Kidney capillary endothelial cell (primary cell): Measurements from ENCODE around the gene DNAJB7.
"Not testable (repeated sequence)": the region's sequence is repeated elsewhere in the genome, so short reads cannot be mapped to it uniquely, and the experiment has no call there.

Experiments
- DNase-seq: peaks from one replicate; pipeline ENCODE4 v3.0.0-alpha.2; 2018; ENCODE audit warnings: low spot score

The DNAJB7 gene

DNA sequence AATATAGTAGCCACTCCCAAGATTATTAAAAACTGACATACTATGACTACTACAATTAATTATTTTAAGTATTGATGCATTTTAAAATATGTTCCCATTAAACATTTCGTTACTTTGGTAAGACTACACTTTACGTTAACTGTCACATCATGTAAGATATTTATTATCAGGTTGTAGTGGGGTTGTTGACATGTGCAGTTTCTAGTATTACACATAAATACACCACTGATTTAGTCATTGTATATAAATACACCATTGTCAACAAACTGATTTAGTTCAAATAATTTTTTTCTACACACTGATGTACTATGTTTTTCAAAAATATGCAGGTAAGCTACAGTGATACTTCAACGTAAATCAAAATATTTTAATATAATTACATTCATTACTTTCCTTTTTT is 17.0 kb downstream of the DNAJB7 start:
- no peak for DNase-seq

DNA sequence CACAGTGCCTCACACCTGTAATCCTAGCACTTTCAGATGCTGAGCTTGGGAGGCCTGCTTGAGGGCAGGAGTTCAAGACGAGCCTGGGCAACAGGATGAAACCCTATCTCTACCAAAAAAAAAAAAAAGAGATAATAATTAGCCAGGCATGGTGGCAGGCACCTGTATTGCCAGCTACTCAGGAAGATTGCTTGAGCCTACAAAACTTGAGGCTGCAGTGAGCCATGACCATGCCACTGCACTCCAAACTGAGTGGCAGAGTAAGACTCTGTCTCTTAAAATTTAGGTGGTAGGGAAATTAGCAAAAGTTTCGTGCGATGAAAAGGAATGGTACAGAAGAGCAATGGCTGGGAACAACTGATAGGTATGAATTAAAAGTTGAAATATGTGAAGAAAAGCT is 23.4 kb downstream of the DNAJB7 start:
- no peak for DNase-seq

DNA sequence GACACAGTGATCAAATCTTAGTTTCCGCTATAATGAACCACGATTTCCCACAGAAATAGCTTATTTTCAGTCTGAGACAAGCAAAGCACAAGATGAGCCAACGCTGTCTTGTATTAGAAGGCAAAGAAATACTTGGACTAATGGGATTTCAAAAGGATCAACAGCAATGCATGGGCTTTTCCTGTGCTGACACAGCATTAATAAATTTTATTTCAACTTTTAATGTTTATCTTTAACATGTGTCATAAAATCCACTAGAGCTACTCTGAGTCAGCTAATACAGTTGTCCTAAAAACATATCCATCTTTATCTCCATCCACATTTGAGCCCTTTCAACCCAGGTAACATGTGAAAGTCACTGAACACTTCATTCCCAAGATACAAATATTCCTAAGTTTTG is 27.3 kb downstream of the DNAJB7 start:
- DNase-seq = no peak

DNA sequence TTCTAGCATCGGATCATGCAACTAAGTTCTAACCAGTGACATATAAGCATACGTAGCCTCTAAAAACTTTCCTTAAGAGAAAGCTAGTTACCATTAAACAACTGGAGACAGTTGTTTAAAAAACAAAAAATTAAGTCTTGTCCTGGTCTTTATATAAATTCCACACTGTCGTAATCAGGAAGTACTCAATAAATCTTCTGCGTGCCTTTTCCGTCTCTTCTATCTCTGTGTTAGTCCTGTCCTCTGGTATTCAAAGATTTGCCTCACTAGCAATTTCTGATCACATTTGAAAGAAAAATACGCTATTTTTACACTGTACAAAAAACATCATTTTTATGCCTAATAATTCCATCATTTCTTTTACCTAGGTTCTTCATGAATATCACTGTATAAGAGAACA is 32.8 kb downstream of the DNAJB7 start:
- no peak for DNase-seq

DNA sequence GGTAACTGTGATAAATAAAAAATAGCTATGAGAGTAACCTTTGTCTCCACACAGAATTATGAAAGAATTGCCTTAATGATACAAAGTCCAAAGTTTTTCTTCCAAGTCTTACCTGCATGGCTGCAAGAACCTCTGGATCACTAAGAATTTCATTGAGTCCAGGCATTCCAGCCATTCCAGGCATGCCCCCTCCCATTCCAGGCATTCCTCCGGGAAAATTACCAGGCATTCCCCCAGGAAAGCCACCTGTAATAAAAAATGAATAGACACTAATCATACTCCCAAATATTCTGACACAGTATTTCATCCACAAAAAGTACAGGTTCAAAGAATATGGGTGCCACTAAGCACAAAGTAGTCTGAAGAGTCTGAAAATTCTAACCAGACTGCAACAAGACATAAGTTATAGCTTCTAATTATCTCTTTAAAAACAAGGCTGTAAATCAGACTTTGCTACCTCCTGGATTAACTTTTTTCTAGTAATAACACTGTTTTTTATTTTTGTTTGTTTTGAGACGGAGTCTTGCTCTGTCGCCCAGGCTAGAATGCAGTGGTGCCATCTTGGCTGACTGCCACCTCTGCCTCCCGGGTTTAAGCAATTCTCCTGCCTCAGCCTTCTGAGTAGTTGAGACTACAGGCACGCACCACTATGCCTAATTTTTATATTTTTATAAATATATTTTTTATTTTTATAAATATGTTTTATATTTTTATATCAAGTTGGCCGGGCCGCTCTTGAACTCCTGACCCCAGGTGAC is 34.8 kb downstream of the DNAJB7 start:
- no peak for DNase-seq

DNA sequence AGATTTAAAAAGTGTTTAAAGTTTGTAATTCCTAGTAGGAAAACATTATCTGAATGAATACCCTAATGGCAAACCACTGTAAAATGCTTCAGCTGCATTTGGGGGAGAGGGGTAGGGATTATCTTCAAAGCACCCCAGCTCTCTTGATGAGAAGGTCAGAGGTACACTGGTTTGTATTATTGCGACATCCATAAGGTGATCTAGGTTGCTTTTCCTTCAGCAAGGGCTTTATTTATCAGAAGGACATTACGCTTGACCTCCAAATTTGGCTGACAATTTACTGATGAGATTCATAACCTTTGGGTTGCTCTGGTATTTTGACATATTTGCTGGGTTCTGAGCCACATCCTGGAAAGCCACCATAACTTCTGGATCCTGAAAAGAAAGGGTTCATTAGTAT is 35.6 kb downstream of the DNAJB7 start:
- not testable (repeated sequence) for DNase-seq

DNA sequence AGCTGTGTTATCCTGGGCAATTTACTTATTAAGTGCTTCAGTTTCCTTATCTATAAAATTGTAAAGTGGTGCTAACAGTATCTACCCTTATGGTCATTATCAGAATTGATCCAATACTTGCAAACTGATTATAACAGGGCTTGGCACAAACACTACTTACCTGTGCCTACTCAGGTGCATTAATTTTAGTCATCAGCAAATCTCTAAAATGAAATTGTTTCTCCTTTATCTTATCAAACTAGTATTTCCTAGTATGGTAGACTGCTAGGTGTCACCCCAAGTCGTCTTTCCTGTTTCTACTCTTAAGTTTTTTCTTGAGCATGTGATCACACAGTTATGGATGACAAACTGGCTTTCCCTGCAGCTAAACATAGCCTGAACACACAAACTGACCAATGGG is 38.5 kb downstream of the DNAJB7 start:
- DNase-seq = no peak

DNA sequence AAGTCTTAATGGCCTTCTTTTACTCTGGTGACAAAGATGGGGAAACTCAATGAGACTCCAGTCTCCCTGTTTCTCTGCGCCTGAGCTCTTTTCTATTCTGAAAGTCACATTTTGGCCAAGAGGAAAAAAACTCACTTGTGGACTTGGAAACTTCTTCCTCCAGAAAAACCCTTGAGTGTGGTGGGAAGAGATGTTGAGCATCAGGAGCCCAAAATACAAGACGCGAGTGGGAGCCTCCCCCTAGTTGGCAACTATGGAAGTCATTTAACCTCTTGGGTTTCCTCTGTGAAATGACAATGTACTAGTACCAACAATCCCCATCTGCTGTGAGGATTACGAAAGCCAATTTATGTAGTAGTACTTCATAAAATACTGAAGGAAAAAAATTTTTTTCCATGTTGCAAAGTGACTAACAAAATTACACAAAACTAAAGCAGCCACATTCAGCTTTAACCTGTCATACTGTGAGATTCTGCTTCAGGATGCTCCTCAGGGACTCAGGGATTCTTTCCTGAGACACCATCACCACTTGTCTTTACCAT is 42.2 kb downstream of the DNAJB7 start:
- peak; percentile 15 for DNase-seq

DNA sequence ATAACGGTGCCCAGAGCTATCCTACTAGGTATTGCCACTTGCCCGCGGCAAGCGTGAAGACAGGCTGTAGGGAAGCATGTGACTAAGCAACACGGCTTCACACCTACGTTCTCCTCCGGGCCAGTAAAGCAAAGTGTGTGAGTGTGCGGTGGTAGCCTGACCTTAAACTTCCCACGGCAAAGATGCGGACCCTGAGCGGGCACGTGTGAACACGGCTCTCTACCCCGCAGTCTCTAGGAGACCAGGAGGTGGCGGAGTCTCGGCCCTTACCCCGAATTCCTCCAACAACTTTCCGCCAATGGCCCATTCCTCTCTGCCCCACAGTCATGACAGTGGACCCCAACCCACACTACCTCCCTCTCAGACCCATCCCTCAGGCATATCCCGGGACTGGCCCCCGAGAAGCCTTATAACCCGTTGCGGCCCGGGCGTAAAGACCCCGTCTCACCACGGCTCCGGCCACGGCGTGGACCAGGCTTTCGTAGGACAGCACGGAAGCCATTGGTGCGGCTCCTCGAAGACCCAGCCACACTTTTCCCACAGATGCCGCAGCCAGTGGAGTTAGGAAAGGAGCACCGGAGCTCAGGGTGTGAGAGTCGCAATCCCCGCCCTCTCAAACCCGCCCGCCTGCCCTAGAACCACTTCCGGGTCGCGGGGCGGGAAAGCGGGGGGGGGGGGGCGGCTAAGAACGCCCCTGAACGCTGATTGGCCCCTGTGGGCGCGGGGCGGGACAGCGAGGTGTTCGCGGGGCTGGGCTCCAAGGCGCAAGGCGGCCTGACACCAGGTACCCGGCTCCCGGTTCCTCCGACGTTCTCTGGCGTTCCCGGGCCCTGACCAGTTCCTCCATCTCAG is 42.9 kb downstream of the DNAJB7 start, which contains the start of gene SLC25A17:
Gene SLC25A17, minus strand, starts transcription at position 600 of the 852 bp plus-strand sequence. Its CDS starts 98 bp downstream, at position 502.
- DNase-seq = peak; percentile 73

DNA sequence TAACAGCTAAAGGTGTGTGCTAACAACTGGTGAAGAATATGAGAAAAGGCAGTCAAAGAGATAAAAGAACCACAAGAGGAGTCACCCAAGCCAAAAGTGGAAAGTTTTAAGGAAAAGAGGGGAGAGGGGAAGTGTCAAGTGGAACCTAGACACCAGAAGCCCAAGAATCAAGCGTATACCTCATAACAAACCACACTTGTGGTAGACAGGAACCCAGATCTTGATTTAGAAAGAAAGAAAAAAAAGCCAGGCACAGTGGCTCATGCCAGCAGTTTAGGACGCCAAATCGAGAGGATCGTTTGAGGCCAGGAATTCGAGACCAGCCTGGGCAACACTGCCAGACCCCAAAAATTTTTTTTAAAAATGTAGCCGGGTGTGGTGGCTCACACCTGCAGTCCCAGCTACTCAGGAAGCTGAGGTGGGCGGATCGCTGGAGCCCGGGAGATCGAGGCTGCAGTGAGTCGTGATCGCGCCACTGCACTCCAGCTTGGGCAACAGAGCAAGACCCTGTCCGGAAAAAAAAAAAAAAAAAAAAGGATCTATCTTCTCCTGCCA is 43.6 kb downstream of the DNAJB7 start:
- DNase-seq = no peak

DNA sequence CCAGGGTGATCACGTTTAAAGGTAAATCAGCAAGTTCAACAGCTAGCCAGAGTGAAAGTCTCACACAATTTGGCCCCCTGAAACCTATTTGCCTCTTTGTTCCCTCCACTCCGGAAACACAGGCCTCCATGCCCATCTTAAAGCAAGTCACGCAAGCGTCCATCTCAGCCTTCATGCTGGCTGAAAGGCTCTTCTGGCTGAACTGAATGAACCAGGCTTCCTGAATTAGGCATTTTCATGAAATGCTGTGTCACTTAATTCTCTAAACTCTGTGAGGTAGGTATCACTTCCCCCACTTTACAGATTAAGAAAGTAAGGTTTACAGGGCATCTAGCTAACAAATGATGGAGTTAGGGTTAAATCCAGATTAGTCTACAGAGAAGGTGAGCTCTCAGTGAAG is 44.2 kb downstream of the DNAJB7 start:
- DNase-seq = no peak

DNA sequence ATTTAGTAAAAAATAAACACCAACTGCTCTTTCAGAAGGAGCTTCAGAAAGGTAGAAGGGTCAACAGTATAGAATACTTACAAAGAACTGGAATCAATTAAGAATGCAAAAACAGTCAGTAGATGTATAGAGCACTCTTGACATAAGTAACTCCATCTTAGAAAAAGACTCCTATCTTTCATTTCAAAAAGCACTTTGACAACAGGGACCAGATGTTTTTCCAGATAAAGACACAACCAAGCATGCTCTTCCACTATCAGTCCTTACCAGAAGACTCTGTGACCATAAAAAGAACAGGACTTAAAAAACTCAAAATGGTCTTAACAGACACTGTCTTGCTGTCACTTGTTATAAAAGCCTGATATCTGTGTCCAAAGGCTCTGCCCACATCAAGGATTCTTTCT is 48.0 kb downstream of the DNAJB7 start:
- no peak for DNase-seq
